Natural killer cell (primary cell): ENCODE measurements around the gene CREBRF. TPM values are rescaled to one million over a fixed set of nuclear protein-coding genes. Genes with fewer than 3 reads are reported as not detected.
A peak's percentile ranks its signal among the peaks of the same experiment; 100 is the strongest.

Source experiments
- ATAC-seq, 3 donors: fragments of 150-1000 bp in 2 of 3; fragments of 200-7000 bp in 1 of 3; cut with Tn5 transposase; 1 replicate in 1 of 3; 2 replicates in 2 of 3; pipeline ENCODE4 v1.10.0; 2021; ENCODE audit warnings: mild to moderate bottlenecking in 2 of 3, moderate library complexity in 2 of 3
- DNase-seq, 2 donors: peaks; one replicate each; pipeline versions ENCODE4 v3.0.0 to v3.0.0-alpha.2; 2013 to 2021; ENCODE audit warnings: mixed read lengths in 1 of 2
- H3K27ac ChIP-seq: one replicate; pipeline ENCODE4 v1.5.1; 2013; ENCODE audit warnings: mild to moderate bottlenecking, low read length
- H3K27me3 ChIP-seq: one replicate; pipeline ENCODE4 v1.6.1; 2013; ENCODE audit warnings: low read length; ENCODE audit not compliant: control insufficient read depth, insufficient read depth
- H3K36me3 ChIP-seq: one replicate; pipeline ENCODE4 v1.6.1; 2013; ENCODE audit warnings: low read length; ENCODE audit not compliant: control insufficient read depth, insufficient read depth
- H3K4me1 ChIP-seq: one replicate; pipeline ENCODE4 v1.6.1; 2013; ENCODE audit warnings: low read length; ENCODE audit not compliant: control insufficient read depth, insufficient read depth
- H3K4me3 ChIP-seq: one replicate; pipeline ENCODE4 v1.5.1; 2013; ENCODE audit warnings: low read length
- H3K9me3 ChIP-seq: one replicate; pipeline ENCODE4 v1.6.1; 2013; ENCODE audit warnings: low read length; ENCODE audit not compliant: control insufficient read depth, insufficient read depth
- H3K27ac Mint-ChIP-seq, 2 donors: one replicate each; pipeline ENCODE4 v1.8.0; 2022; ENCODE audit warnings: mild to moderate bottlenecking in 2 of 2, mixed read lengths in 2 of 2, moderate library complexity in 1 of 2
- H3K27me3 Mint-ChIP-seq, 2 donors: one replicate each; pipeline ENCODE4 v1.8.0; 2022; ENCODE audit warnings: low read depth in 2 of 2, mixed read lengths in 2 of 2
- H3K36me3 Mint-ChIP-seq: one replicate; pipeline ENCODE4 v1.8.0; 2022; ENCODE audit warnings: mixed read lengths
- H3K4me1 Mint-ChIP-seq, 2 donors: one replicate each; pipeline ENCODE4 v1.8.0; 2022; ENCODE audit warnings: mixed read lengths in 2 of 2
- H3K4me3 Mint-ChIP-seq: one replicate; pipeline ENCODE4 v1.8.0; 2022; ENCODE audit warnings: mild to moderate bottlenecking, moderate library complexity, mixed read lengths
- H3K9me3 Mint-ChIP-seq, 2 donors: one replicate each; pipeline ENCODE4 v1.8.0; 2022; ENCODE audit warnings: mixed read lengths in 2 of 2
- WGBS: methylation state at CpG from one replicate; pipeline ENCODE4 v1.1.7; 2013; ENCODE audit warnings: missing lambda C conversion rate; ENCODE audit not compliant: insufficient coverage; 5-methylcytosine and 5-hydroxymethylcytosine counted together
- intact Hi-C: fragments of 100-400 bp; cut with micrococcal nuclease; formaldehyde crosslinking; loops from one replicate; pipeline ENCODE4 v1.14.2; 2022
- total RNA-seq, 4 donors: library from RNA; stranded (reverse); fragments of 120-200 nt in 1 of 4; gene quantifications; one replicate each; pipeline versions ENCODE4 v1.2.3 to v1.2.4, GENCODE V29; 2013 to 2022
- TF ChIP-seq, protein P1 (sequence below): fragments of 200-600 bp; IDR thresholded peaks from one replicate; pipeline ENCODE4 v1.8.0; 2022; ENCODE audit warnings: antibody characterized with exemption

CREBRF gene
- total RNA-seq, 3 donors from 2014 or later (not counting 1 experiment from before 2014, with no cell fraction given): 118 to 127 (median 121) TPM

DNA sequence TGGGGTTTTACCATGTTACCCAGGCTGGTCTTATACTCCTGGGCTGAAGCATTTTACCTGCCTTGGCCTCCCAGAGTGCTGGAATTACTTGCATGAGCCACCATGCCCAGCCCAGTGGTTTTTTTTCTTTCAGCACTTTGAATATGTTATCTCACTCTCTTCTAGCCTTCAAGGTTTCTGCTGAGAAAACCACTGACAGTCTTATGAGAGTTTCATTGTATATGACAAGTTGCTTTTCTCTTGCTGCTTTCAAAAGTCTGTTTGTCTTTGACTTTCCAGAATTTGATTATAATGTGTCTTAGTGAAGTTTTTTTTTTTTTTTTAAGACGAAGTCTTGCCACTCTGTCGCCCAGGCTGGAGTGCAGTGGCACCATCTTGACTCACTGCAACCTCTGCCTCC, 45.1 kb downstream of the CREBRF start:
- Histone ChIP-seq H3K36me3 (peaks cover 9% of the 10 kb centered on the region), H3K27me3 (no peaks in the 10 kb centered on the region), H3K27ac (no peak overlapping the region), H3K4me3 (no peak overlapping the region), H3K9me3 (peaks cover 10% of the 10 kb centered on the region), H3K4me1 (no peaks in the 10 kb centered on the region)
- no peak overlapping the region for H3K27ac Mint-ChIP-seq
- no peak overlapping the region for H3K4me3 Mint-ChIP-seq
- ATAC-seq: no peak
- peaks cover 29 to 44% of the 10 kb centered on the region in 2 donors for H3K4me1 Mint-ChIP-seq
- TF ChIP-seq, protein P1, sequence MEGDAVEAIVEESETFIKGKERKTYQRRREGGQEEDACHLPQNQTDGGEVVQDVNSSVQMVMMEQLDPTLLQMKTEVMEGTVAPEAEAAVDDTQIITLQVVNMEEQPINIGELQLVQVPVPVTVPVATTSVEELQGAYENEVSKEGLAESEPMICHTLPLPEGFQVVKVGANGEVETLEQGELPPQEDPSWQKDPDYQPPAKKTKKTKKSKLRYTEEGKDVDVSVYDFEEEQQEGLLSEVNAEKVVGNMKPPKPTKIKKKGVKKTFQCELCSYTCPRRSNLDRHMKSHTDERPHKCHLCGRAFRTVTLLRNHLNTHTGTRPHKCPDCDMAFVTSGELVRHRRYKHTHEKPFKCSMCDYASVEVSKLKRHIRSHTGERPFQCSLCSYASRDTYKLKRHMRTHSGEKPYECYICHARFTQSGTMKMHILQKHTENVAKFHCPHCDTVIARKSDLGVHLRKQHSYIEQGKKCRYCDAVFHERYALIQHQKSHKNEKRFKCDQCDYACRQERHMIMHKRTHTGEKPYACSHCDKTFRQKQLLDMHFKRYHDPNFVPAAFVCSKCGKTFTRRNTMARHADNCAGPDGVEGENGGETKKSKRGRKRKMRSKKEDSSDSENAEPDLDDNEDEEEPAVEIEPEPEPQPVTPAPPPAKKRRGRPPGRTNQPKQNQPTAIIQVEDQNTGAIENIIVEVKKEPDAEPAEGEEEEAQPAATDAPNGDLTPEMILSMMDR: no peak
- no peak for DNase-seq
- peaks cover 9% of the 10 kb centered on the region for H3K36me3 Mint-ChIP-seq
- no peaks in the 10 kb centered on the region for H3K27me3 Mint-ChIP-seq
- peaks cover 3 to 6% of the 10 kb centered on the region in 2 donors for H3K9me3 Mint-ChIP-seq
- intact Hi-C loops: no loop called here
- 100% methylated on average over 1 of the region's 2 CpGs for WGBS

DNA sequence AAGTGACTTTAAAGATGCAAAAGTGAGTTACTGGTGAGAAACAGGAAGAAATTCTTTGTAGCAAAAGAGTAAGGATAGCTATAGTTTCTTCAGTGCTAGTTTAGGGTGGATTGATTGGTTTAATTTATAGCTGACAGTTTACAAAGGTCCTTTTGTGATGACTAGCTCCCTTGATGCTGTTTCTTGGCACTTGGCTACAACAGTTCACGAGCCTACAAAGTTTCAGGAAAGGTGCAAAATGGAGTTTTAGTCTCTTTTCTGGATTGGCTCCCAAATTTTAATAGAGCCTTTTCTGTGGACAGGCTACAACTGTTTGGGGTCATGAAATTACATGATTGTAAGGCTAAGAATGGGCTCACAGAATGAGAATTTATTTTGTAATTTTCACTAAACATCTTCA, 47.3 kb downstream of the CREBRF start:
- Mint-ChIP-seq H3K36me3 (peaks cover 9% of the 10 kb centered on the region), H3K9me3 (peaks cover 3 to 6% of the 10 kb centered on the region in 2 donors), H3K4me3 (no peak overlapping the region), H3K27me3 (no peaks in the 10 kb centered on the region), H3K4me1 (peaks cover 19 to 31% of the 10 kb centered on the region in 2 donors), H3K27ac (peak overlapping the region in 1 of 2 donors; percentile 22)
- intact Hi-C loops: no loop called here
- Histone ChIP-seq H3K27me3 (no peaks in the 10 kb centered on the region), H3K4me1 (no peaks in the 10 kb centered on the region), H3K36me3 (peaks cover 11% of the 10 kb centered on the region), H3K9me3 (peaks cover 10% of the 10 kb centered on the region), H3K4me3 (no peak overlapping the region), H3K27ac (no peak overlapping the region)
- DNase-seq (no peak), ATAC-seq (no peak)
- TF ChIP-seq, protein P1: no peak
- 91% methylated on average over 1 of the region's 1 CpG for WGBS

DNA sequence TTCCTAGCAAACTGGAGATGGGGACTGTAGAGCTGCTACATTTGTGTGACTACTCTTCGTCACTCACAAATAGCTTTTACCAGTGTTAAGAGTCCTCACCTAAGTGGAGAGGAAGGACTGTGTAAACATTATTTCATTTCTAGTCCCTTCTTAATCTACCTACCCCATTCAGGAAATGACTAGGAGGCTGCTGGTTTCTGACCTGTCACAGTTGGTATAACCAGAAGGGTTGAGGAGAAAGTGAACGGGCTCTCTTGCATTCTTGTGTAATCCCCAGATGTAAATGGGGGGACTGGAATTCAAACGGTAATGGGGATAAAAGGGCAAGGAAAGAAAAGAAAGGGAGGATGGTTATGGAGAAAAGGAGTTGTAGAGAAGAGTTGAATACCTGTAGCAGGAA, 52.8 kb downstream of the CREBRF start:
- Mint-ChIP-seq H3K27ac (no peak overlapping the region), H3K36me3 (peaks cover 16% of the 10 kb centered on the region), H3K27me3 (no peaks in the 10 kb centered on the region), H3K4me3 (no peak overlapping the region), H3K4me1 (peaks cover 17 to 19% of the 10 kb centered on the region in 2 donors), H3K9me3 (no peaks in the 10 kb centered on the region)
- peaks cover 52% of the 10 kb centered on the region for H3K36me3 ChIP-seq
- TF ChIP-seq, protein P1: no peak
- H3K27me3 ChIP-seq: no peaks in the 10 kb centered on the region
- intact Hi-C loops: no loop called here
- no peak for ATAC-seq
- no peaks in the 10 kb centered on the region for H3K9me3 ChIP-seq
- no peaks in the 10 kb centered on the region for H3K4me1 ChIP-seq
- DNase-seq: no peak
- H3K27ac ChIP-seq: no peak overlapping the region
- WGBS: 33% methylated on average over 2 of the region's 3 CpGs
- H3K4me3 ChIP-seq: no peak overlapping the region

DNA sequence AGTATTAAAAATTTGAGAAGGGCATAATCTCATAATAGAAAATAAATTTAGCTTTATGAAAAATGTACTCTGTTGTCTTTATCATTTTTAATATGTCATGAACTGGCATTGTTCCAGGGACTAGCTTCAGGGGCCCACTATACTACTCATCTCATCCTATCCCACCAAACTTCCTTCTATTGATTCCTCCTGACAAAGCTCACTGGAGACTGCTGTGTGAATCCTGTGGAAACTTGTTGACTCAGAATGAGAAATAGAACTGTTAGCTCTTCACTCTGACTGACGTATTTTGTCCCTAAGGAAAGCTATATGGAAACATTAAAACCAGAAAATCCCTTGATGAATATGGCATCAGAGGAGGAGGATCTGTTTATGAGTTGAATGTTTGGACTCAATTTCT, 58.4 kb downstream of the CREBRF start:
- no peak for DNase-seq
- H3K4me1 Mint-ChIP-seq: no peaks in the 10 kb centered on the region
- Histone ChIP-seq H3K27ac (no peak overlapping the region), H3K9me3 (no peaks in the 10 kb centered on the region), H3K27me3 (no peaks in the 10 kb centered on the region), H3K4me1 (no peaks in the 10 kb centered on the region), H3K4me3 (no peak overlapping the region), H3K36me3 (peaks cover 57% of the 10 kb centered on the region)
- H3K4me3 Mint-ChIP-seq: no peak overlapping the region
- H3K9me3 Mint-ChIP-seq: no peaks in the 10 kb centered on the region
- WGBS: 96% methylated on average over 1 of the region's 1 CpG
- intact Hi-C loops: no loop called here
- peaks cover 20% of the 10 kb centered on the region for H3K36me3 Mint-ChIP-seq
- H3K27ac Mint-ChIP-seq: no peak overlapping the region
- TF ChIP-seq, protein P1: no peak
- ATAC-seq: no peak
- no peaks in the 10 kb centered on the region for H3K27me3 Mint-ChIP-seq
